NCI-H1092 (cell line): Measurements from ENCODE around the gene CAT.

Experiments
- DNase-seq: peaks from one replicate; lab custom pipeline; 2025; lab: John Stamatoyannopoulos, UW

The CAT gene

DNA sequence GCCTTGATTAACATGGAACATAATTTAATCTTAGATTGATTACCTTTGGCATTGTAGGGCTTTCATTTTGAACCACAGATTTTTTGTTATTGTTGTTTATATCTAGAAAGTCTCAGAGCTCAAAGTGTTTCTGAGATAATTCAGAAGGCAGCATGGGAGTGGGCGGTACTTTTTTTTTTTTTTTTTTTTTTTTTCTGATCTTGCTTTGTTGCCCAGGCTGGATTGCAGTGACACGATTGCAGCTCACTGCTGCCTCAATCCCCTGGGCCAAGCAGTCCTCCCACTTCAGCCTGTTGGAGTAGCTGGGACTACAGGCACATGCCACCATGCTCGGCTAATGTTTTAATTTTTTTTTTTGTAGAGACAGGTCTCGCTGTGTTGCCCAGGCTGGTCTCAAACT lies 21.5 kb downstream of the CAT start:
- no peak for DNase-seq

GRCh38 chr11:34461215-34461614 lies 22.5 kb downstream of the CAT start:
- no peak for DNase-seq

DNA sequence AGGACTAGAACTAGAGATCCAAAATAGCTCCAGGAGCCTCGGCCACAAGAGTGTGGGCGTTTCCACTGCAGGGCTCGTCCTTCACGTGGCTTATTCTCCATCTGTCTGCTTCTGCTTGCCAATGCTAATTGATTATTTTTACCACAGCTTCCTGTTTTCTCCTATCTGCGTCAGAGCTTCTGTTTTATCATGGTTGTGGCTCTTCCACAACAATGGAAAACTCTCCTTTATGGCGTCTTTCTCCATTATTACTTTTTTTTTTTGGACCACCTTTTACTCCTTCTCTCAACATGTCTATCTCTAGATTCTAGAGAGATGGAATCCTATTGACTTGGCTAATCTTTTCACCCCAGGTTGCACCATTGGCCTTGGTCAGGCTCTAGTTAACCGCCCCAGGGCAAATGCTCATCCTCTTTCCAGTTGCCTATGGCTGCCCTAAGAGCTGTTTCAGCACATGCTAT lies 25.9 kb downstream of the CAT start:
- DNase-seq: no peak

- no peak for DNase-seq
Observed at GRCh38 chr11:34466802-34467488, 28.2 kb downstream of the CAT start.

GRCh38 chr11:34468209-34468841 lies 29.6 kb downstream of the CAT start:
- DNase-seq: no peak

GRCh38 chr11:34473603-34474169 lies 35.0 kb downstream of the CAT start:
- DNase-seq: no peak

- DNase-seq: no peak
Observed at GRCh38 chr11:34475656-34476055, 36.9 kb downstream of the CAT start.

DNA sequence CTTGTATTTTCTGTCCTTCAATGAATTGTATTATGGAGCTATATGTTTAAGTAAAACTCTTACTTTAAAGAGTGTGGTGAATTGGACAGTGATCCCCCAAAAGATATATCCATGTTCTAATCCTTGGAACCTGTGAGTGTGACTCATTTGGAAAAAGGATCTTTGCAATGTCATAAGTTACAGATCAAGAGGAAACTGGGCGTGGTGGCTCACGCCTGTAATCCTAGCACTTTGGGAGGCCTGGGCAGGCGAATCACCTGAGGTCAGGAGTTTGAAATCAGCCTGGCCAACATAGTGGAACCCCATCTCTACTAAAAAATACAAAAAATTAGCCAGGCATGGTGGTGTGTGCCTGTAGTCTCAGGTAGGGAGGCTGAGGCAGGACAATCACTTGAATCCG lies 38.1 kb downstream of the CAT start:
- no peak for DNase-seq

GRCh38 chr11:34478845-34479663 lies 40.3 kb downstream of the CAT start:
- DNase-seq: no peak

DNA sequence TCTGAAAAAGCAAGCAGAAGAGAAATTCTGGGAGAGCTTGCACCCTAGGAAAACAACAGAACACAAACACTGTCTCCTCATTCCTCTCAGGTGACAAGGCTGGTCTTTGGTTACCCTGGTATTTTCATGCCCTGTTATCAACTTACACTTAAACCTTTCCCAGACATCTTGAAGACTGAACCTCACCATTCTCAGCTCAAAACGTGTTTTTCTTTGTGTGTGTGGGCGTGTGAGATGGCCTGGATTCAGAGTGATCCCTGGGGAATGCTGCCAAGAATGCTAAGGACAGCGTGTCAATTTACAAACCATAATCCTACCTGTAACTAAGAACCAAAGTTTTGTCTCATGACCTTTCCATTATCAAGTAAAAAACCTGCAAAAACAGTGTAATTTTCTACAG lies 41.6 kb downstream of the CAT start:
- DNase-seq: no peak

DNA sequence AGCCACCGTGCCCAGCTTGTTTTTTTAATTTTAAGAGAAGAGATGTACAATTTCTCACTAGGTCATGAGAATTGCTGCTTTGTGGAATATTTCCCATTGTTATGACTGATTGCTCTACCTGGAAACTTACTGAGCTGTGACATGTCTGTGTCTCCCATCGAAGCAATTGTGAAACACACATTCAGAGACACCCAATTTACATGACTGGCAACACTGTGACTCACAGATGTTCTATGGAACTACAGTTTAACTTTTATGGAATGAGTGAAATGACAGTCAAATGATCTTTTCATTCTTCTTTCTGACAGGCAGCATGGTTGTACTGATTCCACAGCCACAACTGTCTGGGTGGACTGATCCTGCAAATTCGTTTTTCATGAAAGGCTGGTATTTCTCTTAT lies 42.6 kb downstream of the CAT start:
- DNase-seq: no peak

GRCh38 chr11:34483106-34483874 lies 44.6 kb downstream of the CAT start:
- DNase-seq: no peak

- DNase-seq: no peak
Observed at GRCh38 chr11:34487430-34487829, 48.7 kb downstream of the CAT start.

- no peak for DNase-seq
Observed at GRCh38 chr11:34488855-34489557, 50.3 kb downstream of the CAT start.

- no peak for DNase-seq
Observed at GRCh38 chr11:34490304-34490703, 51.6 kb downstream of the CAT start.

- peak; percentile 55 for DNase-seq
Observed at GRCh38 chr11:34492806-34493414, 54.2 kb downstream of the CAT start.

- DNase-seq: no peak
Observed at GRCh38 chr11:34493468-34493867, 54.7 kb downstream of the CAT start.

- no peak for DNase-seq
Observed at GRCh38 chr11:34493926-34494595, 55.3 kb downstream of the CAT start.

DNA sequence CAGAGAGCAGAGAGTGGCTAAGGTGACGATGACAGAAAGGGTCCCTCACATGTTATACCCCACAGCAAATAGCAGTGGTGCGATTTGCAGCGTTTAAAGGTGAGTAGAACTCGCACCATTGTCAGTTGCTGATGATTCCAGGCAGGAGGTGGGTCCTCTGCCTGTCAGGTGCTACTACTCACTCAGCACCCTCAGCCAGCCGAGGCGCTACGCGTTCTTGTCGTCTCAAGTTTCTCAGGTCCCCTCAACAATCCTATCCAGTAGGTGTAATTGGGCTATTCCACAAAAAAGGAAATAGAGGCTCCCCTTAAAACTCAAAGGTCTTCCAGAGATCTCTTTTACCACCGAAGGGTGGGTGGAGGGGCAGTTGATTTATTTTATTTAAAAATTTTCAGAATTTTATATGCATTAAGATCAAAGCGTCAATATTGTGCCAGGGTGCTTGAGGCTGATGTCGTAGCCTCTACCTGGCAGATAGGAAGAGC lies 56.5 kb downstream of the CAT start:
- no peak for DNase-seq
